OCI-LY3 (cell line): ENCODE results near the gene MAP2K3.

Source experiments
- H2AFZ ChIP-seq: fragments of 200-600, 300-600 bp; shearing (Covaris generic); 2 replicates; pipeline ENCODE4 v1.6.0; 2014; ENCODE audit warnings: antibody characterized with exemption, low read depth, low read length
- H3K27ac ChIP-seq: fragments of 200-600, 300-600 bp; sonication (generic); 2 replicates; pipeline ENCODE4 v1.5.1; 2014; ENCODE audit warnings: mild to moderate bottlenecking, low read length, moderate library complexity, mixed read lengths
- H3K27me3 ChIP-seq: fragments of 200-600, 300-600 bp; sonication (generic); 2 replicates; pipeline ENCODE4 v1.6.1; 2014; ENCODE audit warnings: low read depth, low read length, mixed read lengths
- H3K36me3 ChIP-seq: fragments of 200-600, 300-600 bp; sonication (generic); replicated peaks from 2 replicates; pipeline ENCODE3; 2014; ENCODE audit warnings: low read depth, low read length, mixed read lengths
- H3K4me1 ChIP-seq: fragments of 300-600, 200-600 bp; sonication (generic); 2 replicates; pipeline ENCODE4 v1.6.1; 2014; ENCODE audit warnings: low read length, mixed read lengths
- H3K4me2 ChIP-seq: fragments of 200-600, 300-600 bp; sonication (generic); 2 replicates; pipeline ENCODE4 v1.6.1; 2014; ENCODE audit warnings: low read length, mixed read lengths
- H3K4me3 ChIP-seq: fragments of 300-600, 200-600 bp; sonication (generic); 2 replicates; pipeline ENCODE4 v1.5.1; 2014; ENCODE audit warnings: antibody characterized with exemption, mild to moderate bottlenecking, low read length, moderate library complexity
- H3K79me2 ChIP-seq: fragments of 300-600, 200-600 bp; shearing (Covaris generic); 2 replicates; pipeline ENCODE4 v1.6.1; 2014; ENCODE audit warnings: mild to moderate bottlenecking, low read length, mixed read lengths
- H3K9ac ChIP-seq: fragments of 300-600, 200-600 bp; shearing (Covaris generic); 2 replicates; pipeline ENCODE4 v1.6.0; 2014; ENCODE audit warnings: mild to moderate bottlenecking, low read length, moderate library complexity
- H3K9me3 ChIP-seq: fragments of 200-600, 300-600 bp; shearing (Covaris generic); 2 replicates; pipeline ENCODE4 v1.6.1; 2014; ENCODE audit warnings: low read length, mixed read lengths; ENCODE audit not compliant: insufficient read depth
- H4K20me1 ChIP-seq: fragments of 200-600, 300-600 bp; sonication (generic); 2 replicates; pipeline ENCODE4 v1.6.1; 2016; ENCODE audit warnings: low read length, mixed read lengths; ENCODE audit not compliant: insufficient read depth
- CTCF ChIP-seq: fragments of 200-600, 300-600 bp; sonication (generic); IDR thresholded peaks from 2 replicates; pipeline ENCODE4 v1.5.1; 2014; ENCODE audit warnings: antibody characterized with exemption, low read length, low read depth
- EZH2phosphoT487 ChIP-seq: fragments of 200-600 bp; shearing (Covaris generic); IDR thresholded peaks from 2 replicates; pipeline ENCODE4 v1.6.1; 2018; ENCODE audit warnings: antibody characterized with exemption, mixed run types, low read depth

The MAP2K3 gene

GRCh38 chr17:21282231-21282630, 2.3 kb upstream of the MAP2K3 start:
- H3K27ac ChIP-seq, result no peak overlapping the region
- no peak overlapping the region for H3K9ac ChIP-seq
- no peak overlapping the region for H2AFZ ChIP-seq
- no peak overlapping the region for H3K4me2 ChIP-seq
- no peaks in the 10 kb centered on the region for H3K9me3 ChIP-seq
- peaks cover 25% of the 10 kb centered on the region for H3K79me2 ChIP-seq
- H3K4me3 ChIP-seq, result no peak overlapping the region
- H3K36me3 ChIP-seq, result no peaks in the 10 kb centered on the region
- no peaks in the 10 kb centered on the region for H3K27me3 ChIP-seq
- H3K4me1 ChIP-seq, result peaks cover 11% of the 10 kb centered on the region
- TF ChIP-seq EZH2phosphoT487 (no peak), CTCF (no peak)
- no peaks in the 10 kb centered on the region for H4K20me1 ChIP-seq

GRCh38 chr17:21282850-21283249, 1.7 kb upstream of the MAP2K3 start:
- Histone ChIP-seq H3K9ac (no peak overlapping the region), H2AFZ (no peak overlapping the region)

GRCh38 chr17:21283482-21284318, 811 bp upstream of the MAP2K3 start:
- no peak overlapping the region for H2AFZ ChIP-seq
- peaks cover 31% of the 10 kb centered on the region for H3K79me2 ChIP-seq
- no peak overlapping the region for H3K9ac ChIP-seq
- H3K9me3 ChIP-seq, result no peaks in the 10 kb centered on the region
- H3K27ac ChIP-seq, result no peak overlapping the region
- peak overlapping the region; percentile 76 for H3K4me3 ChIP-seq
- no peaks in the 10 kb centered on the region for H4K20me1 ChIP-seq
- H3K36me3 ChIP-seq, result no peaks in the 10 kb centered on the region
- no peaks in the 10 kb centered on the region for H3K27me3 ChIP-seq
- TF ChIP-seq CTCF (no peak), EZH2phosphoT487 (no peak)
- H3K4me2 ChIP-seq, result peak overlapping the region; percentile 74
- peaks cover 24% of the 10 kb centered on the region for H3K4me1 ChIP-seq

More at GRCh38 chr17:21282850-21283249, 1.7 kb upstream of the MAP2K3 start:
- Histone ChIP-seq H3K4me1 (peaks cover 16% of the 10 kb centered on the region), H3K36me3 (no peaks in the 10 kb centered on the region), H3K9me3 (no peaks in the 10 kb centered on the region), H3K27ac (no peak overlapping the region), H4K20me1 (no peaks in the 10 kb centered on the region), H3K79me2 (peaks cover 29% of the 10 kb centered on the region), H3K27me3 (no peaks in the 10 kb centered on the region), H3K4me3 (no peak overlapping the region), H3K4me2 (no peak overlapping the region)
- TF ChIP-seq EZH2phosphoT487, result no peak
- no peak for TF ChIP-seq CTCF

DNA sequence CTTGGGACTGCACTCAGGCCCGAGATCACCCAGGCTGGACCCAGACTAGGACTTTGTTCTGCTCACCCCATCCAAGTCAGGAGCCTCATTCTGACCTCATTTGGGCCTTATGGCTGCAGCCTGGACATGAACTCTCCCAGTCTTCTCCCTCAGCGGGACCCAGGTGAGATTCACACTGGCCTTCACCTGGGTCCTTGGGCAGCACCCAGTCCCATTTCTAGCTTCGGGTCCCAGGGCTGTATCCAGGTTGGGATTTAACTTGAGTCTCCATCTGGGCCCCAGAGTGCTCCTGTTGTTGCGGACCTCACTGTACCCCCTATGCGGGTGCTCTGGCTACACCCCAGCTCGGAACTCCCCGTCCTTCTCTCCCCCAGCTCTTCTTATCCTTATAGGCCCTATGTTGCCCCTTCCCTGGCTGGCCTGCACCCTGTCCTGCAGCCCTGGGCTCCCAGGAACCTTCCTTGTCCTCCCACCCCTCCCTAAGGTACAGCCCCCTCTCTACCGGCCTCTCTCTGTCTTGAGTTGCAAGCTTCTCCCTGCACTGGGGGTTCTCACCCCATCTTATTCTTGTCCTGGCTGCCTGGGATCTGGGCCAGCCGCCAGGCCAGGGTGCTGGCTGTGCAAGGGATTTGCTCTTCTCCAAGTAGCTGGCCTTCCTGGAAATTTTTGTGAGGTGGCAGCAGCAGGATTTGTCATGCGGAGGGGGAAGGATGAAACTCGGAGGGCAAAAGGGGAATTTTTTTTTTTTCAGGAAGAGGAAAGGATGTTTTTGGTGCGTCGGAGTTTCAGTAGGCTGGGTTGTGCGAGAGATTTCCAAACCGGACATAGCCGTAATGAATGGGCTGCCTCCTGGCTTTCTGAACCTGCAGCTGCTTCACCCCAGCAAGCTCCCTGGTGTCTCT, 904 bp downstream of the MAP2K3 start:
- TF ChIP-seq CTCF (no peak), EZH2phosphoT487 (no peak)

More for the DNA sequence above, 904 bp downstream of the MAP2K3 start:
- peak overlapping the region; percentile 64 for H3K9ac ChIP-seq
- no peaks in the 10 kb centered on the region for H3K9me3 ChIP-seq
- peak overlapping the region; percentile 90 for H3K4me3 ChIP-seq
- H3K36me3 ChIP-seq, result no peaks in the 10 kb centered on the region
- H4K20me1 ChIP-seq, result no peaks in the 10 kb centered on the region; the same call in 1 of the 2 replicates
- peak overlapping the region; percentile 83 for H3K4me2 ChIP-seq
- H3K79me2 ChIP-seq, result peaks cover 46% of the 10 kb centered on the region
- H3K27me3 ChIP-seq, result no peaks in the 10 kb centered on the region
- peak overlapping the region; percentile 26 for H3K27ac ChIP-seq
- peaks cover 32% of the 10 kb centered on the region for H3K4me1 ChIP-seq
- H2AFZ ChIP-seq, result no peak overlapping the region
